IMR-90 (cell line): Measurements from ENCODE around the gene CBR1.

ENCODE experiments used
- BHLHE40 ChIP-seq: fragments of 150-350 bp; IDR thresholded peaks from 2 replicates; pipeline ENCODE4 v1.6.1; 2016; ENCODE audit warnings: mild to moderate bottlenecking, low read depth, low read length
- CTCF ChIP-seq: conservative IDR thresholded peaks from 2 replicates; pipeline ENCODE4 v1.5.1; 2012; ENCODE audit warnings: mild to moderate bottlenecking, low read depth, low read length, improper control_type of control experiment
- FOS ChIP-seq: fragments of 150-350 bp; IDR thresholded peaks from 2 replicates; pipeline ENCODE4 v1.6.1; 2016; ENCODE audit warnings: low read depth, low read length
- MXI1 ChIP-seq: IDR thresholded peaks from 2 replicates; pipeline ENCODE4 v1.6.1; 2012; ENCODE audit warnings: low read depth, mild to moderate bottlenecking, low read length, moderate library complexity, borderline replicate concordance
- POLR2A ChIP-seq: IDR thresholded peaks from 2 replicates; pipeline ENCODE4 v1.6.1; 2012; ENCODE audit warnings: mild to moderate bottlenecking, low read depth, low read length
- RAD21 ChIP-seq: IDR thresholded peaks from 2 replicates; pipeline ENCODE4 v1.6.1; 2012; ENCODE audit warnings: low read length, improper control_type of control experiment

GRCh38 chr21:36021251-36021837 is 48.5 kb upstream of the CBR1 start:
- no peak for TF ChIP-seq CTCF
- TF ChIP-seq FOS = no peak
- no peak for TF ChIP-seq MXI1
- no peak for TF ChIP-seq BHLHE40
- TF ChIP-seq RAD21 = no peak
- no peak for TF ChIP-seq POLR2A
